ENCODE measurements around the gene PAPPA2. TPM values are rescaled to one million over a fixed set of nuclear protein-coding genes. Genes with fewer than 3 reads are reported as not detected.

Gene PAPPA2
- total and polyA plus RNA-seq, 2 of the 4 experiments (the other 2 are of a cell fraction): 0.10 to 0.18 TPM

DNA sequence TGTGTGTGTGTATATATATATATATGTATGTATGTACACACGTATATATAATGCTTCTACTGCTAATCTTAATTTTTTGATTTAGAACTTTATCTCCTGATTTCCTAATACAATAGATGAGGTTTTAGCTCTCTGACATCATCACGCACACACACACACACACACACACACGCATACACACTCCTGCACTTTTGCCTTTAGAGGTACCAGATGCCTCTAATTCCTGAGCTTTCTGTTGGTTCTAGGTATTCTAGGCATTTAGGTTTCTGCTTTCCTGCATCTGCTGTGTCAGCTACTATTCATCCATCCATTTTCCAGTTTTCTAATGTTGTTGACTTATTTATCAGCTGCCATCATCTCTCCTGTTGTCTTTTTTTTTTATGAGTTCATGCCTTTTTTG lies 353.3 kb downstream of the PAPPA2 start:
- Histone ChIP-seq H4K91ac (ENCODE audit: insufficient read depth, low read depth, low read length) (no peak overlapping the region), H3K27ac (ENCODE audit: insufficient read depth, low read length) (no peak overlapping the region), H3K56ac (ENCODE audit: extremely low read depth, insufficient read depth, low read length) (no peak overlapping the region), H2BK15ac (ENCODE audit: low read depth, low read length) (no peak overlapping the region), H2BK20ac (ENCODE audit: low read depth, low read length) (no peak overlapping the region), H3K4ac (ENCODE audit: low read depth, low read length) (no peak overlapping the region), H3K4me3 (ENCODE audit: insufficient read depth, low read depth, low read length) (no peak overlapping the region), H3K4me2 (ENCODE audit: low read depth, low read length) (no peak overlapping the region), H2BK5ac (ENCODE audit: low read depth, low read length, poor library complexity, severe bottlenecking) (no peak overlapping the region), H2AK9ac (replicated peaks; ENCODE audit: low read depth, low read length, poor library complexity) (no peak overlapping the region), H3K14ac (replicated peaks; ENCODE audit: low read depth, low read length) (no peak overlapping the region), H4K8ac (ENCODE audit: low read depth in 2 of 2, low read length in 2 of 2) (no peak overlapping the region), H3K9me3 (ENCODE audit: control insufficient read depth, insufficient read depth, low read length) (no peaks in the 10 kb centered on the region), H2BK120ac (ENCODE audit: low read depth, low read length) (no peak overlapping the region), H3K23ac (ENCODE audit: low read depth, low read length) (no peak overlapping the region), H3K27me3 (ENCODE audit: control insufficient read depth, insufficient read depth, low read length) (no peaks in the 10 kb centered on the region), H3K9me1 (ENCODE audit: insufficient read depth, low read length) (no peaks in the 10 kb centered on the region), H3K79me1 (ENCODE audit: low read depth in 1 of 2, low read length in 2 of 2) (no peaks in the 10 kb centered on the region), H3K4me1 (ENCODE audit: control insufficient read depth, insufficient read depth, low read length) (no peaks in the 10 kb centered on the region), H3K18ac (ENCODE audit: low read depth, low read length) (no peak overlapping the region), H3K36me3 (ENCODE audit: control insufficient read depth, insufficient read depth, low read length) (no peaks in the 10 kb centered on the region), H4K20me1 (ENCODE audit: insufficient read depth, low read length) (no peaks in the 10 kb centered on the region), H3K9ac (ENCODE audit: low read depth, low read length) (no peak overlapping the region), H2AFZ (replicated peaks; ENCODE audit: low read length, poor library complexity) (no peak overlapping the region), H4K5ac (ENCODE audit: low read depth, low read length) (no peak overlapping the region), H2AK5ac (ENCODE audit: low read depth, low read length) (no peak overlapping the region)
- ChIA-PET CTCF (no interaction called here), POLR2A (ENCODE audit: unreplicated experiment) (no interaction called here)
- DNase-seq (no peak), ATAC-seq (ENCODE audit: low read depth) (no peak)
- dilution Hi-C loops (cut with HindIII; ENCODE audit: low sequenced_read_pairs, unreplicated experiment): no loop called here
- TF ChIP-seq MAFK (IDR thresholded peaks at IDR 0.05; ENCODE audit: low read depth, low read length) (no peak), FOS (IDR thresholded peaks at IDR 0.05; ENCODE audit: low read depth, low read length) (no peak), CEBPB (IDR thresholded peaks at IDR 0.05; ENCODE audit: low read depth, low read length) (no peak), NFE2L2 (IDR thresholded peaks at IDR 0.05; ENCODE audit: low read depth, low read length) (no peak), CHD1 (IDR thresholded peaks at IDR 0.05; ENCODE audit: low read depth, low read length) (no peak), POLR2A (IDR thresholded peaks at IDR 0.05; ENCODE audit: low read depth, low read length) (no peak), MXI1 (IDR thresholded peaks at IDR 0.05; ENCODE audit: borderline replicate concordance, low read depth, low read length) (no peak), BHLHE40 (IDR thresholded peaks at IDR 0.05; ENCODE audit: low read depth, low read length) (no peak), SMC3 (IDR thresholded peaks at IDR 0.05; ENCODE audit: low read depth, low read length) (no peak)
- TF ChIP-seq, protein P1, sequence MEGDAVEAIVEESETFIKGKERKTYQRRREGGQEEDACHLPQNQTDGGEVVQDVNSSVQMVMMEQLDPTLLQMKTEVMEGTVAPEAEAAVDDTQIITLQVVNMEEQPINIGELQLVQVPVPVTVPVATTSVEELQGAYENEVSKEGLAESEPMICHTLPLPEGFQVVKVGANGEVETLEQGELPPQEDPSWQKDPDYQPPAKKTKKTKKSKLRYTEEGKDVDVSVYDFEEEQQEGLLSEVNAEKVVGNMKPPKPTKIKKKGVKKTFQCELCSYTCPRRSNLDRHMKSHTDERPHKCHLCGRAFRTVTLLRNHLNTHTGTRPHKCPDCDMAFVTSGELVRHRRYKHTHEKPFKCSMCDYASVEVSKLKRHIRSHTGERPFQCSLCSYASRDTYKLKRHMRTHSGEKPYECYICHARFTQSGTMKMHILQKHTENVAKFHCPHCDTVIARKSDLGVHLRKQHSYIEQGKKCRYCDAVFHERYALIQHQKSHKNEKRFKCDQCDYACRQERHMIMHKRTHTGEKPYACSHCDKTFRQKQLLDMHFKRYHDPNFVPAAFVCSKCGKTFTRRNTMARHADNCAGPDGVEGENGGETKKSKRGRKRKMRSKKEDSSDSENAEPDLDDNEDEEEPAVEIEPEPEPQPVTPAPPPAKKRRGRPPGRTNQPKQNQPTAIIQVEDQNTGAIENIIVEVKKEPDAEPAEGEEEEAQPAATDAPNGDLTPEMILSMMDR (conservative IDR thresholded peaks at IDR 0.05; ENCODE audit: low read depth, low read length): no peak
- TF ChIP-seq, protein P2, sequence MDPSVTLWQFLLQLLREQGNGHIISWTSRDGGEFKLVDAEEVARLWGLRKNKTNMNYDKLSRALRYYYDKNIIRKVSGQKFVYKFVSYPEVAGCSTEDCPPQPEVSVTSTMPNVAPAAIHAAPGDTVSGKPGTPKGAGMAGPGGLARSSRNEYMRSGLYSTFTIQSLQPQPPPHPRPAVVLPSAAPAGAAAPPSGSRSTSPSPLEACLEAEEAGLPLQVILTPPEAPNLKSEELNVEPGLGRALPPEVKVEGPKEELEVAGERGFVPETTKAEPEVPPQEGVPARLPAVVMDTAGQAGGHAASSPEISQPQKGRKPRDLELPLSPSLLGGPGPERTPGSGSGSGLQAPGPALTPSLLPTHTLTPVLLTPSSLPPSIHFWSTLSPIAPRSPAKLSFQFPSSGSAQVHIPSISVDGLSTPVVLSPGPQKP (IDR thresholded peaks at IDR 0.05; ENCODE audit: borderline replicate concordance, low read depth, low read length): no peak
- BruUV-seq (replicated peaks): no TSS peak
- no CpG with 5 or more reads among the region's 3 CpGs for WGBS, 2 experiments (ENCODE audit: extremely low coverage in 2 of 2, insufficient read length in 1 of 2)
- in situ Hi-C loops (cut with MboI; ENCODE audit: low sequenced_read_pairs): no loop called here
- intact Hi-C loops (cut with micrococcal nuclease): no loop called here
